K562 (cell line): ENCODE data around the gene CHSY1. TPM values are rescaled to one million over a fixed set of nuclear protein-coding genes. Genes with fewer than 3 reads are reported as not detected.

Experiments
- ATAC-seq: fragments of 200-7000 bp; cut with Tn5 transposase; 3 replicates; pipeline ENCODE4 v1.9.1; 2020; ENCODE audit warnings: moderate library complexity
- BruUV-seq: library from RNA; stranded (reverse); fragments of 400-500 nt; replicated peaks from 2 replicates; lab custom pipeline; 2021; lab: Mats Ljungman, UMichigan
- CTCF ChIA-PET: fragments of 300-600 bp; formaldehyde crosslinking; extraction: SDS; loops from one replicate; lab custom pipeline; 2021; ENCODE audit warnings: low intra/inter-chr PET ratio; lab: Yijun Ruan, JAX
- POLR2A ChIA-PET: fragments of 300-600, 350-650 bp; sonication (Branson Sonifier 250); formaldehyde crosslinking; extraction: SDS; loops from one replicate; lab custom pipeline; 2021; ENCODE audit warnings: antibody characterized with exemption, inconsistent platforms; lab: Yijun Ruan, JAX
- DNase-seq, 4 experiments: peaks; one replicate each; pipeline versions ENCODE4 v3.0.0 to v3.0.0-alpha.2; 2011 to 2018; ENCODE audit warnings: low spot score in 3 of 4, mixed read lengths in 3 of 4; ENCODE audit errors: extremely low read depth in 1 of 4
- FAIRE-seq: peaks from 2 replicates; lab custom pipeline; 2011; peaks lifted over from hg19 to GRCh38; lab: Jason Lieb, UNC
- H2AFZ ChIP-seq: 2 replicates; pipeline ENCODE4 v1.6.0; 2011; ENCODE audit warnings: low read depth, low read length, control low read depth, inconsistent platforms
- H3K27ac ChIP-seq: fragments of 200-600 bp; 3 replicates; pipeline ENCODE4 v1.8.0; 2011; ENCODE audit warnings: low read depth, mild to moderate bottlenecking, control low read depth, inconsistent platforms, low read length, moderate library complexity, mixed read lengths; ENCODE audit errors: extremely low read depth
- H3K27me3 ChIP-seq, 2 experiments: fragments of 300-600 bp in 1 of 2; 2 replicates in 1 of 2; 3 replicates in 1 of 2; pipeline versions ENCODE4 v1.6.0 to v1.8.0; 2011; ENCODE audit warnings: inconsistent platforms in 2 of 2, low read length in 2 of 2, mild to moderate bottlenecking in 1 of 2, mixed read lengths in 1 of 2, moderate library complexity in 1 of 2; ENCODE audit not compliant: control insufficient read depth in 2 of 2, insufficient read depth in 2 of 2
- H3K36me3 ChIP-seq: fragments of 300-600 bp; 3 replicates; pipeline ENCODE4 v1.8.0; 2011; ENCODE audit warnings: mild to moderate bottlenecking, low read length, inconsistent platforms; ENCODE audit not compliant: control insufficient read depth, insufficient read depth
- H3K4me1 ChIP-seq, 2 experiments: fragments of 200-600 bp in 1 of 2; replicated peaks in 1 of 2; 2 replicates in 1 of 2; 3 replicates in 1 of 2; pipeline versions ENCODE4 v1.5.1 to v1.8.0; 2011; ENCODE audit warnings: inconsistent platforms in 2 of 2, low read length in 2 of 2, mild to moderate bottlenecking in 1 of 2, mixed read lengths in 1 of 2, moderate library complexity in 1 of 2; ENCODE audit not compliant: control insufficient read depth in 2 of 2, insufficient read depth in 2 of 2
- H3K4me2 ChIP-seq: 2 replicates; pipeline ENCODE4 v1.6.1; 2011; ENCODE audit warnings: low read length, control low read depth, inconsistent platforms, mixed read lengths; ENCODE audit not compliant: insufficient read depth
- H3K4me3 ChIP-seq: fragments of 200-600 bp; sonication (generic), shearing (Covaris generic); 2 replicates; pipeline ENCODE4 v1.5.1; 2016; ENCODE audit warnings: control low read depth, inconsistent platforms
- H3K79me2 ChIP-seq: fragments of 200-600 bp; 3 replicates; pipeline ENCODE4 v1.8.0; 2011; ENCODE audit warnings: low read length, inconsistent platforms; ENCODE audit not compliant: control insufficient read depth, insufficient read depth
- H3K9ac ChIP-seq, 2 experiments: 2 replicates each; pipeline versions ENCODE4 v1.6.0 to v1.6.1; 2011; ENCODE audit warnings: low read depth in 2 of 2, low read length in 2 of 2, control low read depth in 1 of 2, inconsistent platforms in 1 of 2, mild to moderate bottlenecking in 1 of 2, mixed read lengths in 1 of 2; ENCODE audit not compliant: insufficient read depth in 1 of 2
- H3K9me1 ChIP-seq: one replicate; pipeline ENCODE4 v1.6.0; 2011; ENCODE audit warnings: inconsistent platforms, mild to moderate bottlenecking, low read length, moderate library complexity; ENCODE audit not compliant: control insufficient read depth, insufficient read depth
- H3K9me3 ChIP-seq: replicated peaks from 2 replicates; pipeline ENCODE4 v1.5.1; 2011; ENCODE audit warnings: low read depth, low read length, inconsistent platforms; ENCODE audit not compliant: control insufficient read depth, insufficient read depth
- H4K20me1 ChIP-seq: replicated peaks from 2 replicates; pipeline ENCODE4 v1.6.1; 2011; ENCODE audit warnings: low read length, inconsistent platforms, mixed read lengths; ENCODE audit not compliant: control insufficient read depth, insufficient read depth
- BCLAF1 ChIP-seq, 2 experiments: fragments of 450-650 bp in 1 of 2; IDR thresholded peaks; 2 replicates each; pipeline ENCODE4 v1.6.1; 2011 to 2017; ENCODE audit warnings: low read depth in 2 of 2, antibody characterized with exemption in 1 of 2, borderline replicate concordance in 1 of 2, low read length in 1 of 2, mild to moderate bottlenecking in 1 of 2, mixed read lengths in 1 of 2; ENCODE audit not compliant: control insufficient read depth in 1 of 2
- DLX4 ChIP-seq: fragments of 250-450 bp; sonication (Bioruptor Pico); IDR thresholded peaks from 2 replicates; pipeline ENCODE4 v1.6.1; 2021; ENCODE audit warnings: mild to moderate bottlenecking
- DPF2 ChIP-seq: fragments of 450-650 bp; IDR thresholded peaks from 2 replicates; pipeline ENCODE4 v1.6.1; 2016
- HCFC1 ChIP-seq: IDR thresholded peaks from 2 replicates; pipeline ENCODE4 v1.6.1; 2012; ENCODE audit warnings: low read depth, low read length, improper control_type of control experiment
- HEY1 ChIP-seq: fragments of 250-450 bp; sonication (Bioruptor Pico); IDR thresholded peaks from 2 replicates; pipeline ENCODE4 v1.5.0; 2020; ENCODE audit warnings: mild to moderate bottlenecking, moderate library complexity, borderline replicate concordance
- KAT2B ChIP-seq: IDR thresholded peaks from one replicate; pipeline ENCODE4 v1.6.1; 2012; ENCODE audit warnings: low read depth, mild to moderate bottlenecking, control low read depth, inconsistent platforms, low read length, moderate library complexity
- KDM1A ChIP-seq, 2 experiments: fragments of 450-650 bp; IDR thresholded peaks; 2 replicates each; pipeline ENCODE4 v1.6.1; 2016; ENCODE audit warnings: mild to moderate bottlenecking in 2 of 2
- MAFK ChIP-seq: IDR thresholded peaks from 2 replicates; pipeline ENCODE4 v1.6.1; 2011; ENCODE audit warnings: low read length, improper control_type of control experiment
- MLX ChIP-seq, 2 experiments: fragments of 450-650 bp in 1 of 2; sonication (generic) in 1 of 2; formaldehyde crosslinking; conservative IDR thresholded peaks; 2 replicates each; pipeline versions ENCODE4 v1.4.0 to v1.8.1; 2020 to 2022; ENCODE audit warnings: mild to moderate bottlenecking in 1 of 2, missing genetic modification reagents in 1 of 2
- MTF1 ChIP-seq: fragments of 250-450 bp; sonication (Bioruptor Pico); IDR thresholded peaks from 2 replicates; pipeline ENCODE4 v1.9.0; 2021; ENCODE audit warnings: moderate library complexity, mild to moderate bottlenecking, inconsistent platforms, borderline replicate concordance
- RAD21 ChIP-seq, 2 experiments: fragments of 250-450 bp in 1 of 2; fragments of 450-650 bp in 1 of 2; sonication (Bioruptor Pico) in 1 of 2; formaldehyde crosslinking in 1 of 2; IDR thresholded peaks in 1 of 2; conservative IDR thresholded peaks in 1 of 2; 2 replicates each; pipeline versions ENCODE4 v1.4.0 to v1.8.0; 2020 to 2022; ENCODE audit warnings: mild to moderate bottlenecking in 2 of 2, moderate library complexity in 1 of 2
- RBM22 ChIP-seq: fragments of 200-400 bp; formaldehyde crosslinking; IDR thresholded peaks from 2 replicates; pipeline ENCODE4 v1.6.1; 2018; ENCODE audit warnings: low read length, low read depth; ENCODE audit not compliant: poor library complexity, severe bottlenecking
- TCF3 ChIP-seq: sonication (generic); formaldehyde crosslinking; IDR thresholded peaks from 2 replicates; pipeline ENCODE4 v1.4.0; 2020; ENCODE audit warnings: mild to moderate bottlenecking, missing genetic modification reagents
- ZNF134 ChIP-seq: fragments of 250-450 bp; sonication (Bioruptor Pico); conservative IDR thresholded peaks from 2 replicates; pipeline ENCODE4 v1.4.0; 2020
- ZNF24 ChIP-seq: fragments of 450-650 bp; IDR thresholded peaks from 2 replicates; pipeline ENCODE4 v1.6.1; 2016
- ZNF507 ChIP-seq: conservative IDR thresholded peaks from 2 replicates; pipeline ENCODE4 v1.6.1; 2017; ENCODE audit warnings: missing genetic modification characterization, missing compliant biosample characterization
- ZNF655 ChIP-seq: fragments of 250-450 bp; sonication (Bioruptor Pico); IDR thresholded peaks from 2 replicates; pipeline ENCODE4 v1.5.0; 2021
- WGBS: fragments of 100-300 bp; shearing (Covaris generic); methylation state at CpG from one replicate; pipeline ENCODE4 v1.1.6; 2016; ENCODE audit warnings: low coverage, mixed read lengths; ENCODE audit not compliant: insufficient coverage; ENCODE audit errors: missing lambda C conversion rate; 5-methylcytosine and 5-hydroxymethylcytosine counted together
- in situ Hi-C: fragments of 300-500 bp; cut with MboI; formaldehyde crosslinking; loops from 4 replicates; pipeline ENCODE4 v1.15.0; 2018; ENCODE audit warnings: inconsistent platforms, mixed read lengths
- intact Hi-C: fragments of 100-400 bp; cut with micrococcal nuclease; formaldehyde crosslinking; loops from 2 replicates; pipeline ENCODE4 v1.14.2; 2022
- polyA plus RNA-seq, 8 experiments: library from polyadenylated mRNA; depleted of rRNA in 4 of 8; stranded (reverse) in 5 of 8; unstranded in 3 of 8; fragments of >200 nt; fragmentation: Nextera tagmentation in 2 of 8; fragmentation: Illumina TruSeq in 1 of 8; extraction: Ambion mirVana in 2 of 8; extraction: Trizol in 1 of 8; gene quantifications; 2 replicates each; pipeline versions ENCODE4 v1.2.1 to v1.2.3, GENCODE V29; 2011 to 2014; ENCODE audit warnings: inconsistent platforms in 1 of 8, missing spikeins in 1 of 8
- total RNA-seq, 7 experiments: library from RNA; depleted of rRNA in 6 of 7; stranded (reverse); fragments of >200 nt in 6 of 7; fragmentation: Illumina TruSeq in 2 of 7; extraction: Trizol in 2 of 7; gene quantifications; 2 replicates each; pipeline versions ENCODE4 v1.2.1 to v1.2.3, GENCODE V29; 2011 to 2021; ENCODE audit warnings: low replicate concordance in 1 of 7

CHSY1 gene
- total and polyA plus RNA-seq, 9 of the 15 experiments (the other 6 are each of a cell fraction or from before 2014, with no cell fraction given) = 7.0 to 16.4 (median 13.4) TPM

- FAIRE-seq = no peak
- peaks cover 50% of the 10 kb centered on the region; the same call in 2 of the 3 replicates for H3K79me2 ChIP-seq
Observed at GRCh38 chr15:101209285-101209845, 42.5 kb downstream of the CHSY1 start.

More at GRCh38 chr15:101209285-101209845, 42.5 kb downstream of the CHSY1 start:
- Histone ChIP-seq H2AFZ (no peak overlapping the region), H3K27ac (no peak overlapping the region), H3K9ac (no peak overlapping the region), H3K27me3 (no peaks in the 10 kb centered on the region), H3K9me1 (no peaks in the 10 kb centered on the region), H4K20me1 (no peaks in the 10 kb centered on the region; the same call in 1 of the 2 replicates), H3K4me3 (no peak overlapping the region), H3K9me3 (no peaks in the 10 kb centered on the region), H3K4me1 (peaks cover 0 to 3% of the 10 kb centered on the region in 2 experiments; a peak in 2 of 5 replicates), H3K4me2 (no peak overlapping the region), H3K36me3 (no peaks in the 10 kb centered on the region; the same call in 2 of the 3 replicates)
- no peak for ATAC-seq
- ChIA-PET POLR2A (no interaction called here), CTCF (no interaction called here)
- intact Hi-C loops (no loop called here), in situ Hi-C loops (no loop called here)
- WGBS = 95% methylated on average over 5 of the region's 5 CpGs
- TF ChIP-seq MLX (CRISPR knock-in tag; conservative IDR thresholded peaks at IDR 0.05) (no peak), RBM22 (no peak), KDM1A (IDR thresholded peaks at IDR 0.05) (no peak), MTF1 (CRISPR knock-in tag) (no peak), KAT2B (no peak), ZNF24 (no peak), ZNF507 (tag) (no peak), HEY1 (CRISPR knock-in tag) (no peak), BCLAF1 (IDR thresholded peaks at IDR 0.05; ENCODE audit: borderline replicate concordance in 1 of 2, control insufficient read depth in 1 of 2, low read depth in 2 of 2, low read length in 1 of 2) (no peak), HCFC1 (no peak), TCF3 (CRISPR knock-in tag) (no peak), MAFK (no peak), DPF2 (no peak), ZNF655 (CRISPR knock-in tag) (no peak), DLX4 (CRISPR knock-in tag) (no peak), ZNF134 (CRISPR knock-in tag) (no peak), RAD21 (CRISPR knock-in tag; conservative IDR thresholded peaks at IDR 0.05 in 1 of 2, IDR thresholded peaks at IDR 0.05 in 1 of 2) (no peak)
- DNase-seq = no peak
- BruUV-seq = no TSS peak
